NCI-H69 (cell line): ENCODE data around the gene GSTM2.
"Not testable (repeated sequence)": the region's sequence is repeated elsewhere in the genome, so short reads cannot be mapped to it uniquely, and the experiment has no call there.

ENCODE experiments used
- DNase-seq: peaks from one replicate; lab custom pipeline; 2025; lab: John Stamatoyannopoulos, UW

Gene GSTM2

DNA sequence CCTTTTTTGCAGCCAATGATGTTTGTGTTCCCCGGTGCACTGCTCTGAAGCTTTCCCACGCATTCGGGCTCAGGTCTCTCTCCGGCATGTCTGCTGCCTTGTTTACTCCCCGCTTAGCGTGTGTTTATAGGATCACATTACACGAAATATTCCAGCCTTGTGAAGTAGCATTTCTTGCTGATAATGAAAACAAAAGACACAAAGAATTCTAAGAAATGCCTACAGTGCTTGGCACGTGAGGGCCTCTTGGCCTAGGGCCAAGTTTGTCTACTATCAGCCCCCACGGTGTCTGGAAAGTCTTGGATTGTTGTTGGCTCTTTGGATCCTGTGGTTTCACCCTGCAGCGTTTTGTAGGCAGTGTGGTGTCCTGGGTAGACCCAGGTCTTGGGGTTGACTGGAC, 23.2 kb upstream of the GSTM2 start:
- DNase-seq: no peak

- peak; percentile 24 for DNase-seq
Measured at GRCh38 chr1:109649491-109649914, 18.4 kb upstream of the GSTM2 start.

DNA sequence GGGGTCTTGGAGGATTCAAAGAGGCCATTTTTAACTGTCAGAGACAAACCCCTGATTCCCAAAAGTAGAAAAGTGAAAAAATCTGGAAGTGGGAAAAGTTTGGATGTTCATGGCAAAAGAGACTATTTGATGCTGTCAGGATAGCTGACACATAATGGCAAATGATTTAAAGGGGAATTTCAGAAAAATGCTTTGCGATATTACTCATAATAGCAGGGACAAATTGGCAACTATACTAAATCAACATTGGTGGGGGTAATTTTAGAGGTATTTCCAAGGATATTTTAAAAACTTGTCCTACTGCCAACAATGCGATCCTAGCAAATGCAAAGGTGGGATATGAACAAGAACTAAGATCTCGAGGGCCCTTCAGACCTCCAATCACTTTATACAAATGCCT, 17.2 kb upstream of the GSTM2 start:
- DNase-seq: no peak

GRCh38 chr1:109652402-109652801, 15.5 kb upstream of the GSTM2 start:
- DNase-seq: no peak

- DNase-seq: no peak
Measured at GRCh38 chr1:109653306-109653705, 14.6 kb upstream of the GSTM2 start.

DNA sequence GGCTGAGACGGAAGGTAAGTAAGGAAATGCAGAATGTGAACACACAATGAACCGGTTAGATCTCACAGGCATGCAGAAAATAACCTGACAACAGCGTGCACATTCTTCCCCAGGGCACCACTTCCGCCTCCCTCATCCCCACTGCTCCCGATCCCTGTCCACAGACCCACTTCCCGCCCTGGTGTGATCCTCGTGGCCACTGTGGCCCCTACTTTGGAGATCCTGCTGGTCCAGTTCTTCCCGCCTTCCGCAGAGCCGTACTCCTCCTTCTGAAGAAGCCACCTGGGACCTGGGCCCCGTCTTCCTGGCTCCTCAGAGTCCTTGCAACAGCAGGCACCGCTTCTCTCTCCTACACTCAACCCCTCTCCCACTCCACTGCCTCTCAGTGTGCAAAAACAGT, 13.3 kb upstream of the GSTM2 start:
- DNase-seq: no peak

DNA sequence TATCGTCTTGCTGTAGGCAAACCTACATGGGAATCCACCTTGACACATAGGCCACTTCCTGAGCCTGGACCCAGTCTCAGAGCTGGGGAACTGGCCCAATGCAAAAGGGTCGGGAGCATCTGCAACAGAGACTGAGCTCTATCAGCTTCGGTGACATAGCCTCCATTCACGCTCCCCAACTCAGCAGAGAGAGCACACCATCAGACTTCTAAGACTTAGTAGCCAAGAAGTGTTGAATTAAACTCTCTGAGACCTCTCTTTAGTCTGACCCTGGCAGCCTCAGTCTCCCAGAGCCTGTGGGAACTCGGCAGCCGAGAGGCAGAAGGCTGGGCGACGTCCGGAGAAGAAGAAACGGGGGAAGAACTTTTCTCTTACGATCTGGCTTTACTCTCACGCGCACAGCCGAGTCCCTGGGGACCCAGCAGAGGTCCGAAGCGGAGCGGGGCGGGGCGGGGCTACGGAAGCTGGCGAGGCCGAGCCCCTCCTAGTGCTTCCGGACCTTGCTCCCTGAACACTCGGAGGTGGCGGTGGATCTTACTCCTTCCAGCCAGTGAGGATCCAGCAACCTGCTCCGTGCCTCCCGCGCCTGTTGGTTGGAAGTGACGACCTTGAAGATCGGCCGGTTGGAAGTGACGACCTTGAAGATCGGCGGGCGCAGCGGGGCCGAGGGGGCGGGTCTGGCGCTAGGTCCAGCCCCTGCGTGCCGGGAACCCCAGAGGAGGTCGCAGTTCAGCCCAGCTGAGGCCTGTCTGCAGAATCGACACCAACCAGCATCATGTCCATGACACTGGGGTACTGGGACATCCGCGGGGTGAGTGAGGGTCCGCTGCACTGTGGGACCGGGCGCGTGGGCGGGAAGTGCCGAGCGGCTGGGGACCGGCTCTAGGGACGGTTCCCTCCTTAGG, 12.0 kb upstream of the GSTM2 start, which contains the start of gene GSTM4:
GSTM4 (plus strand) TSS at position 485 of the 905 bp plus-strand sequence; CDS start at position 776, 291 bp downstream.
- peak; percentile 56 for DNase-seq

GRCh38 chr1:109657395-109657794, 10.5 kb upstream of the GSTM2 start:
- DNase-seq: no peak

DNA sequence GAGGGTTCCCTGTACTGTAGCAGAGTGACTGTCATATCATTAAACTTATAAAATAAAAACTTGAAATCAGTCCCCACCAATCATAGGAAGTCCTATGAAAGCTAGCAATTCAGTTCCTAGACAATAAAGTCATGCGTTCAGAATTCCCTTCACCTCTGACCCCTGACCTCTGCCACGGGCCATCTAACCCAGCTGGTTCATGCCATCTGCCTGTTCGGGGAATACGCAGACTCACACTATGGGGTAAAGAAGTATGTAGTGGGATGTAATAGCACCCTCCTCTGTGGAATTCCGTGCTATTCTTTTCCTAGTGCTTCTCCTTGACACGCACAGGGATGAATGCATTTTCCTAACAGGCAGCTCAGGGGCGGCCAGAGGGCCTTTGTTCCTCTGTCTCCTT, 9.9 kb upstream of the GSTM2 start:
- DNase-seq: no peak

DNA sequence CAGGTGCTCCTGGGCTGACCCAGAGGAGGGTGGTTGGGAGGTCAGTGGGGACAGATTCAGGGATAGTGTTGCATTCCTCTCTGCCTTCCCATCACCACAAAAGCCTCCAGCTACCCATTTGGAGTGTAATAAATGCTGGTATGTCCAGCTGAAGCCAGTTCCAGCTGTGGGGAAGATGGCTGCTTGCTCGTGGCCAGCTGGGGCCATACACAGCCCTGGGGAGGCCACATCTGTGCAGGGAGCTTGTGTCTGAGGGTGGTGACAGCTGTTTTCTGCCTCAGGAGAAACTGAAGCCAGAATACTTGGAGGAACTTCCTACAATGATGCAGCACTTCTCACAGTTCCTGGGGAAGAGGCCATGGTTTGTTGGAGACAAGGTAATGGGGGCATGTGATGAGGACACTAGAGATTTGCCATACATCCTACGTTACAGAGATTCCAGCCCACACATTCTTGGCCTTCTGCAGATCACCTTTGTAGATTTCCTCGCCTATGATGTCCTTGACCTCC, 9.3 kb upstream of the GSTM2 start:
- no peak for DNase-seq

DNA sequence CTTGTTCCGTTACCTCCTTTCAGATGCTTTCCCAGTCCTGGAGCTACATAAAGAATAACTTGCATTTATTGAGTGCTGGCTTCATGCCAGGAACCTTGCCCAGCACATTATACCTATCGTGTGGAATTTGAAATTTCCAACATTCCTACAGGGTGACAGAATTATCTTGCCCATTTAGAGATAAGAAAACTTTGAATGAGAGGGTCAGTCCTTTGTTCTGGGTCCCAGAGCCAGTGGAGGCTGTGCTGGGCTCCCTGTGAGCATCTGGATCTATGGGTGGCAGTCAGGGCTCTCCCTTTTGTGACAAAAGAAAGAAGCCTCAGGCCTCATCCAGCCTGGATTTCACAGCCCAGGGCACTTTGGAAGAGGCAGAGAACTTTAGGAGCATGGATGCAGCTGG, 8.7 kb upstream of the GSTM2 start:
- DNase-seq: no peak

GRCh38 chr1:109659997-109660690, 7.7 kb upstream of the GSTM2 start:
- DNase-seq: peak; percentile 91

DNA sequence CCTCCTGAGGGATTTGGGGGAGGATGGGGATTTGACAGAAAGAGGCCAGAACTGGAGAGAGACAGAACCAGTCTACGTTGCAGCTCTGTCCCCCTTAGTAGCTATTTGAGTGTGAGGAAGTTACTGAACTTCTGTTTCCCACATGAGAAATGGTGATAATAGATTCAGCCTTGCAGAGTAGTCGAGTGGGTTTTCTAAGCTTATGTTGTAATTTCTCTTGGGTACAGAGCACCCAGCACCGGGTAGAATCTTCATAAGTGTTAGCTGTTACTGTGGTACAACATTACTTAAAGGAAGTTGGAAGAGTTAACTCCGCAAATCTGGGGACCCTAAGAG, 7.2 kb upstream of the GSTM2 start:
- DNase-seq: not testable (repeated sequence)

GRCh38 chr1:109661391-109661790, 6.5 kb upstream of the GSTM2 start:
- DNase-seq: no peak

DNA sequence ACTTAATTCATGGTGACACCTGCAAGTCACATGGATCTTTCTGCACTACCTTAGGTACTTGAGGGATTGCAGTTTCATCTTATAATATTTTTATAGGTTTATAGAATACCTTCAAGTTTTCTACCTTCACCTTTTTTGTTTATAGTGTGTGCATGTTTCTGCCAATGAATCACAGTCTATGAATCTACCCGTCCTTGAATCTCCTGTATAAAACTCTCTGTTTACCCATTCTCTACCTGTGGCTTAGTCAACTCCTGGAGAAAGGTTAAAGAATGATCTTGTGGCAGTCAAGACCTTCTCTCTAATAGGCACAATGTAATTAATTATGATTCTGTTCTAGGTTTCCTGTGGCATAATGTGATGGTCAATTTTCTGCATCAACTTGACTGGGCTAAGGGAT, 3.2 kb upstream of the GSTM2 start:
- no peak for DNase-seq

DNA sequence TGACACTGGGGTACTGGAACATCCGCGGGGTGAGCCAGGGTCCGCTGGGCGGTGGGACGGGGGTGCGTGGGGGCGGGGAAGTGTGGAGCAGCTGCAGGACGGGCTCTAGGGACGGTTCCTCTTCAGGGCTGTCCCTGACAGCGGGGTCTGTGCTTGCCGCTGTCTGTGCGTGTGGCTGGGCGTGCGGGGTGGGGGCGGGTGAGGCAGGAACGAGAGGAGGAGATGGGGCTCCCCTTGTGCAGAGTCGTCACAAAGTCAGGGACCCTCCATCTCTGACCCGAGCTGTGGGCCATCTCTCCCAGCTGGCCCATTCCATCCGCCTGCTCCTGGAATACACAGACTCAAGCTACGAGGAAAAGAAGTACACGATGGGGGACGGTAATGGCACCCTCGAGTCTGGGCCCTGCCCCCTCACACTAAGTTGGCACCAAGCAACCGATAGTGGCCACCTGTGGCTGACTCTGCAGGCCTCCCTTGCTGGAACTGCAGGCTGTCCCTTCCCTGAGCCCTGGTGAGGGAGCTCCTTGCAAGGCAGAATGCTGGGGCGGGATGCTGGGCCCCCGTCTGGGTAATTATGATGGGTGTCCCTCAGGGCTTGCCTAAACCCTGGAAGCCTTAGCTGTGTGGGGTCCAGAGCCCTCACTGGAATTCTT, 392 bp downstream of the GSTM2 start:
- DNase-seq: no peak

DNA sequence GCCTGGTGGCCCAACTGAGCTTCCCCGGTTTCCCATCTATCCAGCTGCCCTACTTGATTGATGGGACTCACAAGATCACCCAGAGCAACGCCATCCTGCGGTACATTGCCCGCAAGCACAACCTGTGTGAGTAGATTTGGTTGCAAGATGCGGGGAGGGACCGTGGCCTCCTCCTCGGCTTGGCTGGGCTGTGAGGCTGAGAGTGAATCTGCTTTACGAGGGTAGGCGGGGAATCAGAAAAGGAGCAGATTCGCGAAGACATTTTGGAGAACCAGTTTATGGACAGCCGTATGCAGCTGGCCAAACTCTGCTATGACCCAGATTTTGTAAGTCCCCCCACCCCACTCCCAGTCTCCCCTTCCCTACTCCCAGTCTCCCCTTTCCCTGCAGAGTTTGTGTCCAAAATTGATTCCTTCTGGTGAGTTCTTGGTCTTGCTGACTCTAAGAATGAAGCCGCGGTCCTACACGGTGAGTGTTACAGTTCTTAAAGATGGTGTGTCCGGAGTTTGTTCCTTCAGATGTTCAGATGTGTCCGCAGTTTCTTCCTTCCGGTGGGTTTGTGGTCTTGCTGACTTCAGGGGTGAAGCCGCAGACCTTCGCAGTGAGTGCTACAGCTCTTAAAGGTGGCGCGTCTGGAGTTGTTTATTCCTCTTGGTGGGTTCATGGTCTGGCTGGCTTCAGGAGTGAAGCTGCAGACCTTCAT, 1.5 kb downstream of the GSTM2 start:
- no peak for DNase-seq

DNA sequence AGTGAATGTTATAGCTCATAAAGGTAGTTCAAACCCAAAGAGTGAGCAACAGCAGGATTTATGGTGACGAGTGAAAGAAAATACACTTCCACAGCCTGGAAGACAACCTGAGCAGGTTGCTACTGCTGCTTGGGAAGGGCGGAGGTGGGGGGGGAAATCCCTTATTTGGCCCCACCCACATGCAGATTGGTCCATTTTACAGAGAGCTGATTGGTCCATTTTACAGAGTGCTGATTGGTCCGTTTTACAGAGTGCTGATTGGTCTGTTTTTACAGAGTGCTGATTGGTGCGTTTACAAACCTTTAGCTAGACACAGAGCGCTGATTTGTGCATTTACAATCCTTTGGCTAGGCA, 2.1 kb downstream of the GSTM2 start:
- DNase-seq: not testable (repeated sequence)

DNA sequence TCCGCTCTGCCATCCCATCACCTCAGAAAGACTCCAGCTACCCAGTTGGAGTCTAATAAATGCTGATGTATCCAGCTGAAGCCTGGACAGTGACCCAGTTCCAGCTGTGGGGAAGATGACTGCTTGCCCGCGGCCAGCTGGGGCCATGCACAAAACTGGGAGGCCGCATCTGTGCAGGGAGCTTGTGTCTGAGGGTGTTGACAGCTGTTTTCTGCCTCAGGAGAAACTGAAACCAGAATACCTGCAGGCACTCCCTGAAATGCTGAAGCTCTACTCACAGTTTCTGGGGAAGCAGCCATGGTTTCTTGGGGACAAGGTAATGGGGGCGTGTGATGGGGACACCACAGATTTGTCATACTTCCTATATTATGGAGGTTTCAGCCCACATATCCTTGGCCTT, 3.2 kb downstream of the GSTM2 start:
- DNase-seq: no peak

DNA sequence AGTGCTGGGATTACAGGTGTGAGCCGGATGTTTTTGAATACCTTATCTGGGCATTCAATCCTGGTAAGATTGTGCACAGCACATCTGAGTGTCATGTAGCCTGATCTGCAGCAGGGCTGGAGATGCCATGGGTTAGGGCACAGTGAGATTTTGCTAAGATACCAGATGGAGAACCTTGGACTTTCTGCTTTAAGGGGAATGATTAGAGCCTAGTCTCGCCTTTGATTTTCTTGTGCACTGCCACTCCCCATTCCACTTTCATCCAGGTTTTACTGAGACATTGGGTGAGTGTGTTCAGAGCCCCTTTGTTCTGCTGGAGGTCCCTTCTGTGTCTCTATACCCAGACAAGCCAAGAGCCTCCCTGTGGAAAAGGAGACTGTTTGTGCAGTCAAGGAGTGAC, 6.0 kb downstream of the GSTM2 start:
- DNase-seq: not testable (repeated sequence)

- DNase-seq: not testable (repeated sequence)
Measured at GRCh38 chr1:109676683-109677381, 9.0 kb downstream of the GSTM2 start.
